K562 (cell line): ENCODE measurements around the gene PSD2. TPM values are rescaled to one million over a fixed set of nuclear protein-coding genes. Genes with fewer than 3 reads are reported as not detected.

Experiments
- ARNT ChIP-seq, 2 experiments: fragments of 450-650 bp; IDR thresholded peaks; 2 replicates each; pipeline ENCODE4 v1.6.1; 2016; ENCODE audit warnings: mild to moderate bottlenecking in 1 of 2
- FOXM1 ChIP-seq, 2 experiments: fragments of 450-650 bp in 1 of 2; sonication (generic) in 1 of 2; formaldehyde crosslinking in 1 of 2; IDR thresholded peaks; 2 replicates each; pipeline versions ENCODE4 v1.6.1 to v1.9.0; 2017 to 2022; ENCODE audit warnings: low read depth in 2 of 2, mild to moderate bottlenecking in 2 of 2, missing genetic modification reagents in 1 of 2, moderate library complexity in 1 of 2
- KAT2B ChIP-seq: IDR thresholded peaks from one replicate; pipeline ENCODE4 v1.6.1; 2012; ENCODE audit warnings: low read depth, mild to moderate bottlenecking, control low read depth, inconsistent platforms, low read length, moderate library complexity
- MBD2 ChIP-seq: sonication (generic); IDR thresholded peaks from 2 replicates; pipeline ENCODE4 v1.6.1; 2016; ENCODE audit warnings: low read depth, borderline replicate concordance
- NUFIP1 ChIP-seq: fragments of 450-650 bp; IDR thresholded peaks from 2 replicates; pipeline ENCODE4 v1.6.1; 2018; ENCODE audit not compliant: partially characterized antibody
- PML ChIP-seq: IDR thresholded peaks from 2 replicates; pipeline ENCODE4 v1.6.1; 2012; ENCODE audit warnings: low read length, inconsistent platforms
- POLR2A ChIP-seq: fragments of 450-650 bp; conservative IDR thresholded peaks from 2 replicates; pipeline ENCODE4 v1.6.1; 2016
- RCOR1 ChIP-seq, 2 experiments: IDR thresholded peaks; 2 replicates each; pipeline ENCODE4 v1.6.1; 2012; ENCODE audit warnings: low read depth in 2 of 2, low read length in 2 of 2, borderline replicate concordance in 1 of 2, improper control_type of control experiment in 1 of 2
- SAP30 ChIP-seq: fragments of 200-600 bp; sonication (generic); IDR thresholded peaks from 2 replicates; pipeline ENCODE4 v1.6.1; 2012; ENCODE audit warnings: borderline replicate concordance, low read depth, mild to moderate bottlenecking, moderate library complexity, low read length, control low read depth, inconsistent platforms; ENCODE audit not compliant: insufficient read depth, poor library complexity, severe bottlenecking
- SP2 ChIP-seq: IDR thresholded peaks from 2 replicates; pipeline ENCODE4 v1.6.1; 2011; ENCODE audit warnings: mild to moderate bottlenecking, low read depth, low read length, moderate library complexity; ENCODE audit not compliant: poor library complexity, severe bottlenecking; ENCODE audit errors: extremely low read depth
- SRF ChIP-seq, 2 experiments: fragments of 250-450, 450-650 bp in 1 of 2; sonication (Bioruptor Pico) in 1 of 2; sonication (generic) in 1 of 2; formaldehyde crosslinking; IDR thresholded peaks; 2 replicates each; pipeline versions ENCODE4 v1.5.0 to v1.5.1; 2020 to 2022; ENCODE audit warnings: mild to moderate bottlenecking in 1 of 2, missing genetic modification reagents in 1 of 2
- ZNF133 ChIP-seq: fragments of 250-450 bp; sonication (Bioruptor Pico); IDR thresholded peaks from 2 replicates; pipeline ENCODE4 v1.4.0; 2020; ENCODE audit warnings: mild to moderate bottlenecking
- ZNF165 ChIP-seq: fragments of 250-450 bp; sonication (Bioruptor Pico); IDR thresholded peaks from 2 replicates; pipeline ENCODE4 v1.4.0; 2020; ENCODE audit warnings: borderline replicate concordance
- ZNF24 ChIP-seq: fragments of 450-650 bp; IDR thresholded peaks from 2 replicates; pipeline ENCODE4 v1.6.1; 2016
- ZNF347 ChIP-seq: fragments of 450-650 bp; formaldehyde crosslinking; IDR thresholded peaks from 2 replicates; pipeline ENCODE4 v1.4.0; 2020; ENCODE audit warnings: low read depth, mild to moderate bottlenecking, moderate library complexity
- ZNF408 ChIP-seq: fragments of 250-450 bp; sonication (Bioruptor Pico); IDR thresholded peaks from 2 replicates; pipeline ENCODE4 v1.4.0; 2020; ENCODE audit warnings: low read depth, mild to moderate bottlenecking, moderate library complexity
- ZNF507 ChIP-seq: conservative IDR thresholded peaks from 2 replicates; pipeline ENCODE4 v1.6.1; 2017; ENCODE audit warnings: missing genetic modification characterization, missing compliant biosample characterization
- ZNF586 ChIP-seq: fragments of 450-650 bp; formaldehyde crosslinking; conservative IDR thresholded peaks from 2 replicates; pipeline ENCODE4 v1.4.0; 2020; ENCODE audit warnings: mild to moderate bottlenecking, moderate library complexity
- polyA plus RNA-seq, 8 experiments: library from polyadenylated mRNA; depleted of rRNA in 4 of 8; stranded (reverse) in 5 of 8; unstranded in 3 of 8; fragments of >200 nt; fragmentation: Nextera tagmentation in 2 of 8; fragmentation: Illumina TruSeq in 1 of 8; extraction: Ambion mirVana in 2 of 8; extraction: Trizol in 1 of 8; gene quantifications; 2 replicates each; pipeline versions ENCODE4 v1.2.1 to v1.2.3, GENCODE V29; 2011 to 2014; ENCODE audit warnings: inconsistent platforms in 1 of 8, missing spikeins in 1 of 8
- total RNA-seq, 7 experiments: library from RNA; depleted of rRNA in 6 of 7; stranded (reverse); fragments of >200 nt in 6 of 7; fragmentation: Illumina TruSeq in 2 of 7; extraction: Trizol in 2 of 7; gene quantifications; 2 replicates each; pipeline versions ENCODE4 v1.2.1 to v1.2.3, GENCODE V29; 2011 to 2021; ENCODE audit warnings: low replicate concordance in 1 of 7
- TF ChIP-seq, protein P1 (sequence below): fragments of 250-450 bp; sonication (Bioruptor Pico); IDR thresholded peaks from 2 replicates; pipeline ENCODE4 v1.4.0; 2020; ENCODE audit warnings: borderline replicate concordance
- TF ChIP-seq, protein P2 (sequence below): fragments of 450-650 bp; IDR thresholded peaks from 2 replicates; pipeline ENCODE4 v1.7.1; 2018; ENCODE audit warnings: mild to moderate bottlenecking, low read depth; ENCODE audit not compliant: partially characterized antibody
- TF ChIP-seq, protein P3 (sequence below): sonication (generic); formaldehyde crosslinking; IDR thresholded peaks from 2 replicates; pipeline ENCODE4 v1.8.0; 2022; ENCODE audit warnings: mild to moderate bottlenecking, low read depth, missing genetic modification reagents

PSD2 gene
- total and polyA plus RNA-seq, 9 of the 15 experiments (the other 6 are each of a cell fraction or from before 2014, with no cell fraction given): 0.01 to 0.09 (median 0.04) TPM; not detected in 4

DNA sequence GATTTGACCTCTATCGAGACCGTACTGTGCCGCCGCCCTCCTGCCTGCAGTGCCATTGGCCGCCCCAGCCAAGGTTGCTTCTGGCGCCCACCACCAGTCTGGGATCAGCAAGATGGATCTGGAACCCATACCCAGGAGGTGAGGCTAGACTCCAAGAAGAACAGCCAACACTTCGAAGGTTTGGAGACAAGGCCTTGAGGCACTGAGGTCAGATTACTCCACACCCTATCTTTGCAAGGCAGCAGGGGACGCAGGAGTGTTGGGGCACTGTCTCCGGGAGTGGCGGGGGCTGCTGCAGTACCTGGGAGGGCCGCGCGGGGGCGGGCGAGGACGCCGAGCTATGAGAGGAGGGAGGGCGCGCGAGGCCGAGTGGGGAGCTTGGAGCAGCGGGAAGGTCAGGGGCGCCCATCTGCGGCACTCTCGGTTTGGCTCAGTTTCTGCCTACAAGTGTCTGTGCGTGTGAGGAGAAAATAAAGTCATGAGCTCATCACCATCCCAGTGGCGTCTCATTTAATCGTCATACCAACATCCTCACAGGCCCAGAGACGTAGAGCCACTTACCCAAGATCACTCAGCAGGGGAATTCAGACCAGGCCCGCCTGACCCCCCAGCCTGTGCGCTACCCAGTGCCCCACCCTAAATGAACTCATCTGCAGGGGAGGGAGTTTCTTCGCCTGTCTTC, 20.5 kb upstream of the PSD2 start (continued):
- TF ChIP-seq ZNF347: no peak
- TF ChIP-seq KAT2B: no peak
- peak; percentile 12; the same call in 1 of the 2 replicates for TF ChIP-seq FOXM1 (IDR thresholded peaks at IDR 0.05; ENCODE audit: low read depth)
- no peak for TF ChIP-seq FOXM1 (CRISPR knock-in tag; IDR thresholded peaks at IDR 0.05; ENCODE audit: low read depth)
- no peak for TF ChIP-seq ARNT (IDR thresholded peaks at IDR 0.05)
- no peak for TF ChIP-seq POLR2A
- TF ChIP-seq ZNF507 (tag): no peak
- peak in 1 of 2 experiments; percentile 45; a peak in 1 of 4 replicates for TF ChIP-seq SRF (CRISPR knock-in tag; IDR thresholded peaks at IDR 0.05)
- TF ChIP-seq PML: 0 out of 2 replicates have a peak, but pooled peaks have one; percentile 33
- no peak for TF ChIP-seq ZNF133
- no peak for TF ChIP-seq ZNF165 (CRISPR knock-in tag)
- TF ChIP-seq ZNF408 (CRISPR knock-in tag): no peak
- no peak for TF ChIP-seq SAP30
- no peak for TF ChIP-seq ZNF586 (CRISPR knock-in tag)
- no peak for TF ChIP-seq MBD2
- TF ChIP-seq, protein P1, sequence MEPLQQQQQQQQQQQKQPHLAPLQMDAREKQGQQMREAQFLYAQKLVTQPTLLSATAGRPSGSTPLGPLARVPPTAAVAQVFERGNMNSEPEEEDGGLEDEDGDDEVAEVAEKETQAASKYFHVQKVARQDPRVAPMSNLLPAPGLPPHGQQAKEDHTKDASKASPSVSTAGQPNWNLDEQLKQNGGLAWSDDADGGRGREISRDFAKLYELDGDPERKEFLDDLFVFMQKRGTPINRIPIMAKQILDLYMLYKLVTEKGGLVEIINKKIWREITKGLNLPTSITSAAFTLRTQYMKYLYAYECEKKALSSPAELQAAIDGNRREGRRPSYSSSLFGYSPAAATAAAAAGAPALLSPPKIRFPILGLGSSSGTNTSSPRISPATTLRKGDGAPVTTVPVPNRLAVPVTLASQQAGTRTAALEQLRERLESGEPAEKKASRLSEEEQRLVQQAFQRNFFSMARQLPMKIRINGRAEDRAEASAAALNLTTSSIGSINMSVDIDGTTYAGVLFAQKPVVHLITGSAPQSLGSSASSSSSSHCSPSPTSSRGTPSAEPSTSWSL (CRISPR knock-in tag): no peak
- TF ChIP-seq, protein P2, sequence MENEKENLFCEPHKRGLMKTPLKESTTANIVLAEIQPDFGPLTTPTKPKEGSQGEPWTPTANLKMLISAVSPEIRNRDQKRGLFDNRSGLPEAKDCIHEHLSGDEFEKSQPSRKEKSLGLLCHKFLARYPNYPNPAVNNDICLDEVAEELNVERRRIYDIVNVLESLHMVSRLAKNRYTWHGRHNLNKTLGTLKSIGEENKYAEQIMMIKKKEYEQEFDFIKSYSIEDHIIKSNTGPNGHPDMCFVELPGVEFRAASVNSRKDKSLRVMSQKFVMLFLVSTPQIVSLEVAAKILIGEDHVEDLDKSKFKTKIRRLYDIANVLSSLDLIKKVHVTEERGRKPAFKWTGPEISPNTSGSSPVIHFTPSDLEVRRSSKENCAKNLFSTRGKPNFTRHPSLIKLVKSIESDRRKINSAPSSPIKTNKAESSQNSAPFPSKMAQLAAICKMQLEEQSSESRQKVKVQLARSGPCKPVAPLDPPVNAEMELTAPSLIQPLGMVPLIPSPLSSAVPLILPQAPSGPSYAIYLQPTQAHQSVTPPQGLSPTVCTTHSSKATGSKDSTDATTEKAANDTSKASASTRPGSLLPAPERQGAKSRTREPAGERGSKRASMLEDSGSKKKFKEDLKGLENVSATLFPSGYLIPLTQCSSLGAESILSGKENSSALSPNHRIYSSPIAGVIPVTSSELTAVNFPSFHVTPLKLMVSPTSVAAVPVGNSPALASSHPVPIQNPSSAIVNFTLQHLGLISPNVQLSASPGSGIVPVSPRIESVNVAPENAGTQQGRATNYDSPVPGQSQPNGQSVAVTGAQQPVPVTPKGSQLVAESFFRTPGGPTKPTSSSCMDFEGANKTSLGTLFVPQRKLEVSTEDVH: no peak
- TF ChIP-seq ZNF24: no peak
- no peak for TF ChIP-seq NUFIP1
- TF ChIP-seq RCOR1 (IDR thresholded peaks at IDR 0.05; ENCODE audit: borderline replicate concordance in 1 of 2, low read depth in 2 of 2, low read length in 2 of 2): peak in 1 of 2 experiments; percentile 39; a peak in 1 of 4 replicates
- TF ChIP-seq, protein P3, sequence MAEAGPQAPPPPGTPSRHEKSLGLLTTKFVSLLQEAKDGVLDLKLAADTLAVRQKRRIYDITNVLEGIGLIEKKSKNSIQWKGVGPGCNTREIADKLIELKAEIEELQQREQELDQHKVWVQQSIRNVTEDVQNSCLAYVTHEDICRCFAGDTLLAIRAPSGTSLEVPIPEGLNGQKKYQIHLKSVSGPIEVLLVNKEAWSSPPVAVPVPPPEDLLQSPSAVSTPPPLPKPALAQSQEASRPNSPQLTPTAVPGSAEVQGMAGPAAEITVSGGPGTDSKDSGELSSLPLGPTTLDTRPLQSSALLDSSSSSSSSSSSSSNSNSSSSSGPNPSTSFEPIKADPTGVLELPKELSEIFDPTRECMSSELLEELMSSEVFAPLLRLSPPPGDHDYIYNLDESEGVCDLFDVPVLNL (CRISPR knock-in tag): no peak
- no peak for TF ChIP-seq SP2
